K562 (cell line): Measurements from ENCODE around the gene FANCG.

Experiments used
- EP300 ChIP-seq: IDR thresholded peaks from 2 replicates; pipeline ENCODE4 v1.6.1; 2012; ENCODE audit warnings: low read length, improper control_type of control experiment
- HDAC6 ChIP-seq: IDR thresholded peaks from 2 replicates; pipeline ENCODE4 v1.6.1; 2012; ENCODE audit warnings: low read depth, mild to moderate bottlenecking, control low read depth, inconsistent platforms, low read length, moderate library complexity
- MTA3 ChIP-seq: fragments of 450-650 bp; formaldehyde crosslinking; IDR thresholded peaks from 2 replicates; pipeline ENCODE4 v1.6.1; 2017; ENCODE audit warnings: mild to moderate bottlenecking, borderline replicate concordance
- MYC ChIP-seq, 2 experiments: fragments of 250-450 bp in 1 of 2; sonication (Bioruptor Pico) in 1 of 2; IDR thresholded peaks; 2 replicates each; pipeline versions ENCODE4 v1.5.1 to v1.6.1; 2012 to 2021; ENCODE audit warnings: low read depth in 2 of 2, borderline replicate concordance in 1 of 2, improper control_type of control experiment in 1 of 2, low read length in 1 of 2, mild to moderate bottlenecking in 1 of 2, moderate library complexity in 1 of 2
- NONO ChIP-seq, 2 experiments: fragments of 200-400 bp in 1 of 2; fragments of 450-650 bp in 1 of 2; formaldehyde crosslinking in 1 of 2; IDR thresholded peaks; 2 replicates each; pipeline ENCODE4 v1.6.1; 2017; ENCODE audit warnings: low read depth in 2 of 2, mild to moderate bottlenecking in 2 of 2, moderate library complexity in 2 of 2, low read length in 1 of 2
- STAT5B ChIP-seq: fragments of 250-450 bp; sonication (Bioruptor Pico); IDR thresholded peaks from 2 replicates; pipeline ENCODE4 v1.8.0; 2021; ENCODE audit warnings: mild to moderate bottlenecking, inconsistent platforms
- TF ChIP-seq, protein P1 (sequence below), 2 experiments: fragments of 200-800 bp in 1 of 2; sonication (Bioruptor generic) in 1 of 2; sonication (generic) in 1 of 2; formaldehyde crosslinking in 1 of 2; IDR thresholded peaks in 1 of 2; conservative IDR thresholded peaks in 1 of 2; 2 replicates each; pipeline versions ENCODE4 v1.5.0 to v1.6.1; 2016 to 2020; ENCODE audit warnings: missing compliant biosample characterization in 1 of 2, missing genetic modification characterization in 1 of 2, missing genetic modification reagents in 1 of 2
- TF ChIP-seq, protein P2 (sequence below): fragments of 450-650 bp; conservative IDR thresholded peaks from 2 replicates; pipeline ENCODE4 v1.6.1; 2016; ENCODE audit warnings: missing genetic modification characterization, low read depth, mild to moderate bottlenecking, missing compliant biosample characterization, moderate library complexity

DNA sequence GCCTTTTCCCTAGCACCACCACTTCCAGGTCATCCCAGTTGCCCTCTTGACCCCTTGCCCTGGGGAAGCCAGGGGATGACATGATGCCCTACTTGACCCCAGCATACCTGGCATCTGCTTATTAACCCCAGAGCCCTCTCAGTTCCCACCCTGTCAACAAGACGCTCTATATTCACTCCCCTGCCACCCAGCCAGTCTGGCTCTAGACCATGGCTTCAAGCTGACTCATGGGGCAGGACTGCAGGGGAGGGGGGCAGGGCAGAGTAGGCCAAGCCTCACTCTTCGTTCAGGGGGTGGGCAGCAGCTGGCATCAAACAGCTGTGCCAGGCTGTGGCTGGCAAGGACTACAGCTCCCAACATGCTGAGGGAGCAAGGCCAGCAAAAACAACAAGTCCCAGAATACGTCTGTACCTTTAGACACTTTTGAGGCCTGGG, 30.6 kb upstream of the FANCG start:
- no peak for TF ChIP-seq MTA3
- TF ChIP-seq, protein P1, sequence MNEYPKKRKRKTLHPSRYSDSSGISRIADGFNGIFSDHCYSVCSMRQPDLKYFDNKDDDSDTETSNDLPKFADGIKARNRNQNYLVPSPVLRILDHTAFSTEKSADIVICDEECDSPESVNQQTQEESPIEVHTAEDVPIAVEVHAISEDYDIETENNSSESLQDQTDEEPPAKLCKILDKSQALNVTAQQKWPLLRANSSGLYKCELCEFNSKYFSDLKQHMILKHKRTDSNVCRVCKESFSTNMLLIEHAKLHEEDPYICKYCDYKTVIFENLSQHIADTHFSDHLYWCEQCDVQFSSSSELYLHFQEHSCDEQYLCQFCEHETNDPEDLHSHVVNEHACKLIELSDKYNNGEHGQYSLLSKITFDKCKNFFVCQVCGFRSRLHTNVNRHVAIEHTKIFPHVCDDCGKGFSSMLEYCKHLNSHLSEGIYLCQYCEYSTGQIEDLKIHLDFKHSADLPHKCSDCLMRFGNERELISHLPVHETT (CRISPR knock-in tag; conservative IDR thresholded peaks at IDR 0.05 in 1 of 2, IDR thresholded peaks at IDR 0.05 in 1 of 2), result no peak
- no peak for TF ChIP-seq EP300
- TF ChIP-seq HDAC6, result no peak
- TF ChIP-seq MYC (IDR thresholded peaks at IDR 0.05; ENCODE audit: low read depth, low read length), result no peak
- no peak for TF ChIP-seq MYC (CRISPR knock-in tag; IDR thresholded peaks at IDR 0.05; ENCODE audit: borderline replicate concordance, low read depth)
- TF ChIP-seq STAT5B (CRISPR knock-in tag), result no peak
- TF ChIP-seq NONO (IDR thresholded peaks at IDR 0.05; ENCODE audit: low read depth in 2 of 2, low read length in 1 of 2), result no peak
- TF ChIP-seq, protein P2, sequence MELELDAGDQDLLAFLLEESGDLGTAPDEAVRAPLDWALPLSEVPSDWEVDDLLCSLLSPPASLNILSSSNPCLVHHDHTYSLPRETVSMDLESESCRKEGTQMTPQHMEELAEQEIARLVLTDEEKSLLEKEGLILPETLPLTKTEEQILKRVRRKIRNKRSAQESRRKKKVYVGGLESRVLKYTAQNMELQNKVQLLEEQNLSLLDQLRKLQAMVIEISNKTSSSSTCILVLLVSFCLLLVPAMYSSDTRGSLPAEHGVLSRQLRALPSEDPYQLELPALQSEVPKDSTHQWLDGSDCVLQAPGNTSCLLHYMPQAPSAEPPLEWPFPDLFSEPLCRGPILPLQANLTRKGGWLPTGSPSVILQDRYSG (tag), result no peak
